OCI-LY7 (cell line): ENCODE results near the gene VAMP4. TPM values are rescaled to one million over a fixed set of nuclear protein-coding genes. Genes with fewer than 3 reads are reported as not detected.

ENCODE experiments used
- BruUV-seq: library from RNA; stranded (reverse); fragments of 400-500 nt; replicated peaks from 2 replicates; lab custom pipeline; 2021; lab: Mats Ljungman, UMichigan
- CTCF ChIA-PET: fragments of 300-600 bp; sonication (Branson Sonifier 250); formaldehyde crosslinking; loops from one replicate; lab custom pipeline; 2022; ENCODE audit warnings: antibody characterized with exemption; ENCODE audit not compliant: unreplicated experiment; lab: Charles Lee
- POLR2A ChIA-PET: fragments of 300-600 bp; sonication (Branson Sonifier 250); formaldehyde crosslinking; loops from one replicate; lab custom pipeline; 2022; ENCODE audit warnings: antibody characterized with exemption; lab: Charles Lee
- DNase-seq: peaks from one replicate; pipeline ENCODE4 v3.0.0-alpha.2; 2015; ENCODE audit warnings: low spot score
- H2AFZ ChIP-seq: fragments of 200-600 bp; sonication (generic), shearing (Covaris generic); 2 replicates; pipeline ENCODE4 v1.6.1; 2014; ENCODE audit warnings: mild to moderate bottlenecking, antibody characterized with exemption, low read length, moderate library complexity
- H3K27ac ChIP-seq: fragments of 200-600 bp; sonication (generic); 2 replicates; pipeline ENCODE4 v1.5.1; 2014; ENCODE audit warnings: mixed run types, low read depth, mild to moderate bottlenecking, moderate library complexity, low read length, inconsistent platforms; ENCODE audit not compliant: poor library complexity, severe bottlenecking
- H3K36me3 ChIP-seq: fragments of 200-600 bp; sonication (generic); 2 replicates; pipeline ENCODE4 v1.6.1; 2014; ENCODE audit warnings: mild to moderate bottlenecking, antibody characterized with exemption, low read length, moderate library complexity, mixed read lengths; ENCODE audit not compliant: insufficient read depth
- H3K4me1 ChIP-seq: fragments of 200-600 bp; sonication (generic); 2 replicates; pipeline ENCODE4 v1.5.1; 2014; ENCODE audit warnings: mild to moderate bottlenecking, low read length; ENCODE audit not compliant: insufficient read depth, poor library complexity, severe bottlenecking
- H3K4me2 ChIP-seq: fragments of 200-600 bp; sonication (generic); 2 replicates; pipeline ENCODE4 v1.6.1; 2014; ENCODE audit warnings: mild to moderate bottlenecking, low read length
- H3K4me3 ChIP-seq: fragments of 200-600 bp; sonication (generic); 2 replicates; pipeline ENCODE4 v1.5.1; 2014; ENCODE audit warnings: mild to moderate bottlenecking, low read depth, low read length; ENCODE audit not compliant: poor library complexity, severe bottlenecking
- H3K79me2 ChIP-seq: fragments of 200-600 bp; sonication (generic); 2 replicates; pipeline ENCODE4 v1.6.1; 2016; ENCODE audit warnings: low read depth, mild to moderate bottlenecking, low read length, moderate library complexity, mixed read lengths; ENCODE audit not compliant: insufficient read depth
- H3K9me2 ChIP-seq: fragments of 200-600 bp; sonication (generic); 2 replicates; pipeline ENCODE4 v1.6.1; 2016; ENCODE audit warnings: mild to moderate bottlenecking, low read length, mixed read lengths; ENCODE audit not compliant: insufficient read depth
- H3K9me3 ChIP-seq: fragments of 200-600 bp; sonication (generic); 2 replicates; pipeline ENCODE4 v1.6.1; 2014; ENCODE audit warnings: mild to moderate bottlenecking, mixed run types, low read length, mixed read lengths
- H4K20me1 ChIP-seq: fragments of 200-600 bp; sonication (generic); 2 replicates; pipeline ENCODE4 v1.6.1; 2014; ENCODE audit warnings: mild to moderate bottlenecking, antibody characterized with exemption, low read length, moderate library complexity, mixed read lengths; ENCODE audit not compliant: insufficient read depth
- EZH2phosphoT487 ChIP-seq: fragments of 200-600 bp; sonication (generic); IDR thresholded peaks from 2 replicates; pipeline ENCODE4 v1.6.1; 2018; ENCODE audit warnings: low read depth, borderline replicate concordance, mild to moderate bottlenecking, mixed run types, antibody characterized with exemption, low read length, moderate library complexity, mixed read lengths
- intact Hi-C: fragments of 100-400 bp; cut with micrococcal nuclease; formaldehyde crosslinking; loops from one replicate; pipeline ENCODE4 v1.10.0; 2022; ENCODE audit not compliant: unreplicated experiment
- total RNA-seq, 2 experiments: library from RNA; depleted of rRNA in 1 of 2; stranded (reverse); fragments of >200 nt in 1 of 2; shearing (Covaris generic) in 1 of 2; gene quantifications; 2 replicates each; pipeline ENCODE4 v1.2.3, GENCODE V29; 2014 to 2022
- TF ChIP-seq, protein P1 (sequence below): fragments of 200-600 bp; sonication (generic); conservative IDR thresholded peaks from 2 replicates; pipeline ENCODE4 v1.5.1; 2014; ENCODE audit warnings: mild to moderate bottlenecking, antibody characterized with exemption, low read length, moderate library complexity, mixed read lengths

Gene VAMP4
- total RNA-seq, 2 experiments from 2014 or later = 3.4 to 7.7 TPM

DNA sequence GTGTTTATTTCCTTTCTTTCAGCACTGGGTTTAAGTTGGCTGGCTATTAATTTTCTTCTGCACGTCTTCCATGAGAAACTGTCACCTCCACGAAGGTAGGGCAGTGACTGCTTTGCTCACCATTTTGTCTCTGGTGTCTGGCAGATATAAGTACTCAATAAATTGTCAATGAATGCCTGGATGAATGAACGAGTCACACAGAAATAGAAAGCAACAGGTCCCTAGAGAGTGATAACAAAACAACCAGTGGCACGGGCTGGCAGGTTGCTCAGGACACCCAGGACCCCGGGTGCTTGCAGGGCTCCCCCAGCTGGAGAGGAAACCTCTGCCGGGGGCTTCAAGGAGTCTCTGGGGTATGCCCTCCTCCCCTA is 86.1 kb downstream of the VAMP4 start:
- no TSS peak for BruUV-seq
- peak overlapping the region; percentile 17; the same call in 1 of the 2 replicates for H3K4me2 ChIP-seq
- H3K27ac ChIP-seq = no peak overlapping the region
- no peak for DNase-seq
- TF ChIP-seq, protein P1, sequence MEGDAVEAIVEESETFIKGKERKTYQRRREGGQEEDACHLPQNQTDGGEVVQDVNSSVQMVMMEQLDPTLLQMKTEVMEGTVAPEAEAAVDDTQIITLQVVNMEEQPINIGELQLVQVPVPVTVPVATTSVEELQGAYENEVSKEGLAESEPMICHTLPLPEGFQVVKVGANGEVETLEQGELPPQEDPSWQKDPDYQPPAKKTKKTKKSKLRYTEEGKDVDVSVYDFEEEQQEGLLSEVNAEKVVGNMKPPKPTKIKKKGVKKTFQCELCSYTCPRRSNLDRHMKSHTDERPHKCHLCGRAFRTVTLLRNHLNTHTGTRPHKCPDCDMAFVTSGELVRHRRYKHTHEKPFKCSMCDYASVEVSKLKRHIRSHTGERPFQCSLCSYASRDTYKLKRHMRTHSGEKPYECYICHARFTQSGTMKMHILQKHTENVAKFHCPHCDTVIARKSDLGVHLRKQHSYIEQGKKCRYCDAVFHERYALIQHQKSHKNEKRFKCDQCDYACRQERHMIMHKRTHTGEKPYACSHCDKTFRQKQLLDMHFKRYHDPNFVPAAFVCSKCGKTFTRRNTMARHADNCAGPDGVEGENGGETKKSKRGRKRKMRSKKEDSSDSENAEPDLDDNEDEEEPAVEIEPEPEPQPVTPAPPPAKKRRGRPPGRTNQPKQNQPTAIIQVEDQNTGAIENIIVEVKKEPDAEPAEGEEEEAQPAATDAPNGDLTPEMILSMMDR = peak; percentile 58; the same call in 1 of the 2 replicates
- TF ChIP-seq EZH2phosphoT487 = no peak
- H3K4me1 ChIP-seq = no peaks in the 10 kb centered on the region
- POLR2A ChIA-PET = no interaction called here
- H3K9me3 ChIP-seq = no peaks in the 10 kb centered on the region
- H3K9me2 ChIP-seq = no peaks in the 10 kb centered on the region
- no peak overlapping the region; the same call in 1 of the 2 replicates for H2AFZ ChIP-seq
- H3K4me3 ChIP-seq = no peak overlapping the region
- intact Hi-C loops = loop anchor here (10.0 kb wide), 1 partner anchor 59 kb away; no protein-coding TSS in a partner anchor
- no peaks in the 10 kb centered on the region for H3K36me3 ChIP-seq
- H4K20me1 ChIP-seq = no peaks in the 10 kb centered on the region
- H3K79me2 ChIP-seq = no peaks in the 10 kb centered on the region
- CTCF ChIA-PET = no interaction called here

DNA sequence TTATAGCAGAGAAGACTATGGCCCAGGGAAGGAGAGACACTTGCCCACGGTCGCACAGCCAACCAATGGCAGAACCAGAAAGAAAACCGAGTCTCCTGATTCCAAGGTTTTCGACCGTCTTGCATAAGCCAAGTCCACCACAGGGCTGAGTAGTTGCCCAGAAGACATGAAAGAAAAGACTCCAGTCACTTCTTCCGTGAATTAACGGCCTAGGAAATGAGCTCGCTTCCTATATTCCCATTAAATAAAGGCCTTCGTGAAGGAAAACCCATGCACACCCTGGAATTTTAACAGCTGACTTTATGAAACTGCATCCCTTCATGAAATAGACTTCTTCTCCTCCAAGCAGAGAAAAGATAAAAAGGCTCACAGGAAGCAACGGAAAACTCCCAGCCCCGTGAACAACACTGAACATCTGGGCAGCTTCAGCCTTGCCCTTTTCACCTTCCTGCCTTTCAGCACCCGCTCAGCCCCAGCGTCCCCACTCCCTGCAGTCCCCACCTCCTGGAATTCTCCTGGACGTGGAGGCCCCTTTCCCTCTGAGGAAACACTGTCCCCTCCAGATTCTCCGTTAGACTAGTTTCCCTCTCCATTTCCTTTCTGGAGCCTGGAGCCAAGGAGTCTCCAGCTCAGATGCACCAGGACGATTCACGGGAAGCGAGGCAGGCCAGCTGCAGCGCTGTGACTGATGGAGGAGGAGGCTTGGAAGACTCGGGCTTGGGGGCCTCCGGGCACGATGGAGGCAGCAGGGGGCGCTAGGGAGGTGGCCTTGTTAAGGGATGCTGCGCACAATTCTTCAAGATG is 86.7 kb downstream of the VAMP4 start:
- Histone ChIP-seq H3K27ac (no peak overlapping the region), H3K36me3 (no peaks in the 10 kb centered on the region), H3K9me3 (no peaks in the 10 kb centered on the region), H3K9me2 (no peaks in the 10 kb centered on the region), H3K4me2 (peak overlapping the region; percentile 17; the same call in 1 of the 2 replicates), H3K79me2 (no peaks in the 10 kb centered on the region), H4K20me1 (no peaks in the 10 kb centered on the region), H2AFZ (no peak overlapping the region; the same call in 1 of the 2 replicates), H3K4me3 (no peak overlapping the region), H3K4me1 (no peaks in the 10 kb centered on the region)
- DNase-seq = peak; percentile 48
- BruUV-seq = no TSS peak
- ChIA-PET CTCF (interaction anchor here (0.6 to 1.3 kb wide), 2 partner anchors 11 to 148 kb away, joined by 4 to 8 read pairs; no protein-coding TSS in a partner anchor), POLR2A (interaction anchor here (0.8 kb wide), 1 partner anchor 62 kb away, joined by 3 read pairs; no protein-coding TSS in a partner anchor)
- TF ChIP-seq EZH2phosphoT487 = no peak
- TF ChIP-seq, protein P1 = peak; percentile 86
- intact Hi-C loops = loop anchor here (10.0 kb wide), 1 partner anchor 60 kb away; no protein-coding TSS in a partner anchor
